SK-N-SH treated with all-trans-retinoic acid at 6 μM for 48 hours (cell line): Measurements from ENCODE around the gene RP9.

Experiments used
- ARNTL ChIP-seq: fragments of 450-650 bp; formaldehyde crosslinking; IDR thresholded peaks from 2 replicates; pipeline ENCODE4 v1.5.0; 2020; ENCODE audit warnings: low read depth, mild to moderate bottlenecking, moderate library complexity, borderline replicate concordance
- CREB5 ChIP-seq: fragments of 250-450 bp; sonication (Bioruptor Pico); IDR thresholded peaks from 2 replicates; pipeline ENCODE4 v1.5.1; 2020; ENCODE audit warnings: low read depth, mild to moderate bottlenecking, moderate library complexity
- GLIS3 ChIP-seq: fragments of 250-450 bp; sonication (Bioruptor Pico); IDR thresholded peaks from 2 replicates; pipeline ENCODE4 v1.5.0; 2020; ENCODE audit warnings: mild to moderate bottlenecking, moderate library complexity
- ISL1 ChIP-seq: fragments of 250-450 bp; sonication (Bioruptor Pico); IDR thresholded peaks from 2 replicates; pipeline ENCODE4 v2.1.2; 2022; ENCODE audit warnings: mild to moderate bottlenecking, moderate library complexity
- OSR1 ChIP-seq: fragments of 250-450 bp; sonication (Bioruptor Pico); IDR thresholded peaks from 2 replicates; pipeline ENCODE4 v1.8.0; 2022; ENCODE audit warnings: moderate library complexity, mild to moderate bottlenecking, inconsistent platforms
- PATZ1 ChIP-seq: fragments of 250-450 bp; sonication (Bioruptor Pico); IDR thresholded peaks from 2 replicates; pipeline ENCODE4 v1.8.0; 2020; ENCODE audit warnings: mild to moderate bottlenecking, moderate library complexity, borderline replicate concordance
- POU6F1 ChIP-seq: fragments of 250-450 bp; sonication (Bioruptor Pico); IDR thresholded peaks from 2 replicates; pipeline ENCODE4 v1.8.0; 2021; ENCODE audit warnings: low read depth, mild to moderate bottlenecking, moderate library complexity, borderline replicate concordance
- RARB ChIP-seq: fragments of 250-450 bp; sonication (Bioruptor Pico); IDR thresholded peaks from 2 replicates; pipeline ENCODE4 v1.8.0; 2021; ENCODE audit warnings: mild to moderate bottlenecking, moderate library complexity
- TCF4 ChIP-seq: fragments of 250-450 bp; sonication (Bioruptor Pico); IDR thresholded peaks from 2 replicates; pipeline ENCODE4 v1.8.0; 2021; ENCODE audit warnings: mild to moderate bottlenecking, moderate library complexity, borderline replicate concordance
- ZC3H10 ChIP-seq: fragments of 250-450 bp; sonication (Bioruptor Pico); IDR thresholded peaks from 2 replicates; pipeline ENCODE4 v1.5.1; 2021; ENCODE audit warnings: mild to moderate bottlenecking, moderate library complexity
- ZFP3 ChIP-seq: fragments of 250-450 bp; sonication (Bioruptor Pico); IDR thresholded peaks from 2 replicates; pipeline ENCODE4 v1.5.0; 2020; ENCODE audit warnings: mild to moderate bottlenecking, moderate library complexity
- ZFP30 ChIP-seq: fragments of 450-650 bp; formaldehyde crosslinking; IDR thresholded peaks from 2 replicates; pipeline ENCODE4 v1.5.0; 2022; ENCODE audit warnings: mild to moderate bottlenecking, moderate library complexity
- ZNF70 ChIP-seq: fragments of 450-650 bp; formaldehyde crosslinking; IDR thresholded peaks from 2 replicates; pipeline ENCODE4 v1.5.0; 2020; ENCODE audit warnings: mild to moderate bottlenecking, moderate library complexity
- ZNF8 ChIP-seq: fragments of 450-650 bp; formaldehyde crosslinking; IDR thresholded peaks from 2 replicates; pipeline ENCODE4 v1.5.0; 2020; ENCODE audit warnings: mild to moderate bottlenecking, moderate library complexity

GRCh38 chr7:33109758-33110238, 594 bp upstream of the RP9 start:
- no peak for TF ChIP-seq TCF4 (CRISPR knock-in tag)
- TF ChIP-seq ARNTL (CRISPR knock-in tag), result no peak
- no peak for TF ChIP-seq ISL1
- no peak for TF ChIP-seq ZC3H10 (CRISPR knock-in tag)
- 0 out of 2 replicates have a peak, but pooled peaks have one; percentile 36 for TF ChIP-seq ZNF8
- no peak for TF ChIP-seq ZNF70 (CRISPR knock-in tag)
- no peak for TF ChIP-seq GLIS3 (CRISPR knock-in tag)
- no peak for TF ChIP-seq POU6F1 (CRISPR knock-in tag)
- no peak for TF ChIP-seq ZFP30
- TF ChIP-seq CREB5 (CRISPR knock-in tag), result no peak
- no peak for TF ChIP-seq OSR1 (CRISPR knock-in tag)
- no peak for TF ChIP-seq PATZ1 (CRISPR knock-in tag)
- TF ChIP-seq RARB, result no peak
- TF ChIP-seq ZFP3 (CRISPR knock-in tag), result no peak
